Measurements from ENCODE around the gene ESYT2. TPM values are rescaled to one million over a fixed set of nuclear protein-coding genes. Genes with fewer than 3 reads are reported as not detected.

Gene ESYT2
- total and polyA plus RNA-seq, 7 donors = 27.5 to 63.4 (median 44.0) TPM

- Histone ChIP-seq H3K27me3 (ENCODE audit: insufficient read depth in 3 of 3, low read length in 2 of 3) (no peaks in the 10 kb centered on the region), H3K27ac (no peak overlapping the region), H3K4me1 (no peaks in the 10 kb centered on the region), H3K36me3 (ENCODE audit: insufficient read depth in 1 of 2, low read depth in 1 of 2) (peaks cover 7 to 98% of the 10 kb centered on the region in 2 donors), H3K4me3 (no peak overlapping the region), H3K9me3 (no peaks in the 10 kb centered on the region)
- WGBS, 3 donors = 90 to 92% (median 90%) methylated on average over 17 of the region's 17 CpGs
- intact Hi-C loops (cut with DNase I) = no loop called here
- ATAC-seq = no peak
- TF ChIP-seq CTCF (IDR thresholded peaks at IDR 0.05) = no peak
- DNase-seq = no peak
Observed at GRCh38 chr7:158743219-158743618, 86.1 kb downstream of the ESYT2 start.

- Histone ChIP-seq H3K27me3 (ENCODE audit: insufficient read depth in 3 of 3, low read length in 2 of 3) (no peaks in the 10 kb centered on the region), H3K4me3 (no peak overlapping the region), H3K36me3 (ENCODE audit: insufficient read depth in 1 of 2, low read depth in 1 of 2) (peaks cover 6 to 96% of the 10 kb centered on the region in 2 donors), H3K27ac (no peak overlapping the region), H3K9me3 (no peaks in the 10 kb centered on the region), H3K4me1 (no peaks in the 10 kb centered on the region)
- TF ChIP-seq CTCF (IDR thresholded peaks at IDR 0.05) = no peak
- intact Hi-C loops (cut with DNase I) = no loop called here
- DNase-seq (no peak), ATAC-seq (no peak)
- WGBS, 3 donors = 96 to 97% (median 96%) methylated on average over 19 of the region's 19 CpGs
Observed at GRCh38 chr7:158742065-158742821, 87.1 kb downstream of the ESYT2 start.

GRCh38 chr7:158741294-158741666 is 88.0 kb downstream of the ESYT2 start:
- TF ChIP-seq CTCF (IDR thresholded peaks at IDR 0.05) = no peak
- Histone ChIP-seq H3K4me1 (no peaks in the 10 kb centered on the region), H3K36me3 (ENCODE audit: insufficient read depth in 1 of 2, low read depth in 1 of 2) (peaks cover 12 to 96% of the 10 kb centered on the region in 2 donors), H3K4me3 (no peak overlapping the region), H3K9me3 (no peaks in the 10 kb centered on the region), H3K27ac (no peak overlapping the region), H3K27me3 (ENCODE audit: insufficient read depth in 3 of 3, low read length in 2 of 3) (no peaks in the 10 kb centered on the region)
- intact Hi-C loops (cut with DNase I) = no loop called here
- WGBS, 3 donors = 89 to 93% (median 93%) methylated on average over 14 of the region's 14 CpGs
- no peak for DNase-seq
- no peak for ATAC-seq

GRCh38 chr7:158740657-158741293 is 88.5 kb downstream of the ESYT2 start:
- H3K9me3 ChIP-seq = no peaks in the 10 kb centered on the region
- 89 to 91% (median 90%) methylated on average over 16 of the region's 16 CpGs for WGBS, 3 donors
- no peaks in the 10 kb centered on the region for H3K4me1 ChIP-seq
- intact Hi-C loops (cut with DNase I) = no loop called here
- ATAC-seq (peak in 3 of 4 donors; percentile 23 to 58 (median 44)), DNase-seq (peak in 1 of 2 donors; percentile 36)
- H3K27ac ChIP-seq = no peak overlapping the region
- peaks cover 12 to 96% of the 10 kb centered on the region in 2 donors for H3K36me3 ChIP-seq (ENCODE audit: insufficient read depth in 1 of 2, low read depth in 1 of 2)
- no peaks in the 10 kb centered on the region for H3K27me3 ChIP-seq (ENCODE audit: insufficient read depth in 3 of 3, low read length in 2 of 3)
- TF ChIP-seq CTCF (IDR thresholded peaks at IDR 0.05) = no peak
- no peak overlapping the region for H3K4me3 ChIP-seq

All from psoas muscle (tissue), 8 donors.